Putamen (tissue), 1 donor: Measurements from ENCODE around the gene LMO1.

Experiments
- DNase-seq: peaks from one replicate; pipeline ENCODE4 v3.0.0-alpha.2; 2016; ENCODE audit warnings: low spot score

The LMO1 gene

GRCh38 chr11:8242499-8243280 is 21.0 kb downstream of the LMO1 start:
- no peak for DNase-seq

DNA sequence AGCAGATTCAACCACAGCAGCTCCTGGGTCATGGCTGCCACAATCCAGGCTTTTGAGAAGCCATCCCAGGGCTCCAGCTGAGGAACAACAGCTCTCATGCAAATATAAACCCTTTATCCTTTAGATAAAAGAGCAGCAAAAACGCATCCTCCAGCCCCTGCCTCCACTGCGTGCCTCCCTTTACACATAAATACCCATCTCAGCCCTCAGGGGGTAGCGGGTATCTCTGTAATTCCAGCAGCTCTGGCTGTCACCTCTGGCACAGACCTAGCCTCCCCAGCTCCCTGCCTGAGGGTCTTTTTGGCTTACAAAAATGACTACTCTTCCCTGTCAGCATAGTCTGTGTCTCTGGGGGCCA is 21.6 kb downstream of the LMO1 start:
- DNase-seq: no peak

- no peak for DNase-seq
Measured at GRCh38 chr11:8241373-8242117, 22.1 kb downstream of the LMO1 start.

DNA sequence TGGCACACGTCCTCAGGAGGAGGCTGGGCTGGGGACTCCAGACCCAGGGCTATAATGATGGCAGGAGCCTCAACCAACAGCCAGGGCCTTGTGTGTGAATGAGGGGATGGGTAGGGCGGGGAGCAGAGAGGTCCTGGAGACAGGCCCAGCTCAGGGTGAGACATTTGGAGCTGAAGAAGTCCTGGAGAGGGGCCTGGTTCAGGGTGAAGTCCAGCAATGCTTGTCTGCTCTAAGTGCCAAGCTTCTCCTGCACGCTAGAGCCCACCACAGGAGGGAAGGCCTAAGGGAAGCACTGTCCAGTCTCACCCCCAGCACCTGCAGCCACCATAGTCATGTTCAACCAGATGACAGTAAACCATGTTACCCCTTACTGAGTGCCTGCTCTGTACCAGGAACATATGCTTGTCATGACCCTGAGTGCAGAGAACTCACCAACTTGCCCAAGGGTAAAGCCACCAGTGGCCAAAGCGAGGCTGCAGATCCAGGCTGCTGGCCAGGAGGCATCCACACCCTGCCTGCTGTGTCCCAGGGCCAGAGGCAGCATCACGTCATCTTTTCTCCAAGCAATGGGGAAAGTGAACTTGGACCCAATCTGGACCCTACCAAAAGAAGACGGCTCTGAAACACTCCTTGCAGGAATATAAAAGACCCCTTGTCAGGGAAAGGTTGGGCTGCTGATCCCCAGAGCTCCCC is 24.0 kb downstream of the LMO1 start:
- DNase-seq: no peak

- DNase-seq: no peak
Measured at GRCh38 chr11:8239040-8239439, 24.6 kb downstream of the LMO1 start.

DNA sequence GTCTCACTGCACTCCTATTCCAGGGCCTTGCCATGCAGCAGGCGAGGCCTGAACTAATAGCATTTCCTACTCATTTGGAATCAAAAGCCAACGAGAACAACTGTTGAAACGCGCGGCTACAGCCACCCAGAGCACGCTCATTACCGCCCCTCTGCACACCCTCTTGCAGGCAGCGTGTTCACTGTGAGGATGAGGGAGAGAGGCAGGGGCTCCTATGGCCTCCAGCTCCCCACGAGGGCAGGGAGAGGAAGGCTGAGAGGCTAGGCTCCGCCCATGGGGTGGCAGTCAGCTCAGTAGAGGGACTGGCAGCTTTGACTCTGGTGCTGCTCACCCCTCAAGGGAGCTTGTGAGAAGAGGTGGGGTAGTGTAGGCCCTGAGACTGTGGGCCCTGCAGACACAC is 26.2 kb downstream of the LMO1 start:
- DNase-seq: no peak

GRCh38 chr11:8235925-8236324 is 27.8 kb downstream of the LMO1 start:
- DNase-seq: no peak

DNA sequence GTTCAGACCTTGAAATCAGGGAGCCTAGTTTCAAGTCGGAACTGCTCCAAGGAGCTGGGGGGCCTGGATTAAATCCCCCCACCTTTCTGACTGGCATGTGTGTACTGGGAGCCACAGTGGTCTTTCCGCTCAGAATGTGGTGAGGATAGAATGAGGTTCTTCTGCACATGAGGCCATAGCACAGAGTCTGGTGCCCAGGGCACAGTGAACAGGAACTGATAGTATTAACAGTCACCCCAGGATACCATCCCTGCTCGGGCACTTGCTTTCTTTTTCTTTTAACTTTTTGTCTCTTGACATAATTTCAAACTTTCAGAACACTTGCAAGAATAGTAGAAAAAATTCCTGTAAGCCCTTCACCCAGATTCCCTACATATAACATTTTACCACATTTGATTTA is 28.8 kb downstream of the LMO1 start:
- DNase-seq: no peak

DNA sequence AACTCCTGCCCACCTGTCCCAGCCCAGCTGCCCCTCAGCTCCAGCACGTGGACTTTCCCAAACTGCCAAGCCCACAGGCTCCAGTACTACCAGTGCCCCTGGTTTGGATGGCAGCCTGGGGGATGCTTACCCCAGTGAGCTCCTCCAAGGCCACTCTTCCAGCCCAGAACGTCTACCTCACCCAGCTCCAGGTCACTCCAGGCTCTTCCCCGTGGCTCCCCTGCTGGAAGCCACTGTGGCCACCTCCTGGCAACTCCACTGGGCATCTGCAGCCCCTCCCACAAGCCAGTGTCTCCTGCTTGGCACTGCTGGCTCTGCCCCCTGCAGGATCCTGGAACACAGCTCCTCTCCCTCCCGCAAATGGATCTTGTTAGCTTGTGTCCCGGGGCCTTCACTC is 29.3 kb downstream of the LMO1 start:
- no peak for DNase-seq

DNA sequence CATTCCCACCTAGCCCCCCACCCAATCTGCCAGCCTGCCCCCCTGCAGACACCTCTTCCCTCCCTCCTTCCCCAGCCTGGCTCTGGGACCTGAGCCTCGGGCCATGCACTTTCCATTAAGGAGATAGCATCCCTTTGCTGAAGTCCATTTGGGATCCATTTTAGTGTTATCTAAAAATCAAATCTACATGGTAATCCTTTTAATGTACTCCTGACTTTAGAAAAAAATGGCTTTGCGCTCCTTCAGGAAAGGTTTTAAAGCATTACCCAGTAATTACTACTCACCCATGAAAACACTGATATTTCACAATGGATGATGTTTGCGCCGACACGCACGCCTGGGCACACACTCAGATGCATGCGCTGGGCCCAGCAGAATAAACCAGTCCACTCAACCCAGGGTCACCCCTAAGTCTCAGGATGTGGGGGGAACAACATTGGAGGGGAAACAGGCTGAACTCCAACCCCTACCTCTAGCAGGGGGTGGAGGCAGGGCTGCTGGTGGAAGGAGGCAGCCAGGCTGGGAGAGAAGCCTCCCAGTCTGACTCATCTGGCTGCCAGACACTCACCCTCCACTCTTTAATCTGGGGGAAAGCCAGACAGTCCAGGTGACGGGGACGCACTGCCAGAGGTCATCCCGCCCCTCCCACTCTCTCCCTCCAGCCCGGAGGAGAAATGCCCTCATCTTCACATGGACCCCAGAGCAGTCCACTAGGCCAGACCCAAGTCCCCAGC is 29.8 kb downstream of the LMO1 start:
- DNase-seq: no peak

GRCh38 chr11:8232849-8233606 is 30.6 kb downstream of the LMO1 start:
- DNase-seq: no peak

GRCh38 chr11:8232414-8232813 is 31.3 kb downstream of the LMO1 start:
- no peak for DNase-seq

DNA sequence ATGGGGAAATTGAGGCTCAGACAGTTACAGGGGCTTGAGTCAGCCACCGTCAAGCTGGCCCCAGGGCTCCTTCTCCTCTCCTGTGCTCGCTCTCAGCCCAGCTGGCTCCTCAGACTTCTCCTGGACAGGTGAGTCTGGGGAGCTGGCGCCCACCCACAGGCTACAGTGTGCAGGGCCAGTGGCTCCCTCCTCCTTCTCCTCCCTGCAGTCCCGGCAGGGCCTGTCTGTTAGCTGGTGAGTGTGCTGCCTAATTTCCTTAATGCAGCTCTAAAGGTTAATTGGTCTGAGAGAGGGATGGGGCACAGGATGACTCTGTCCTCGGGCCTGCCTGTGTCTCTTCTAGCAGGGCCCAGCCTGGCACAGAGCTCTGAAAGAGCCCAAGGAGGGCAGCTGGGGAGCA is 31.7 kb downstream of the LMO1 start:
- no peak for DNase-seq

DNA sequence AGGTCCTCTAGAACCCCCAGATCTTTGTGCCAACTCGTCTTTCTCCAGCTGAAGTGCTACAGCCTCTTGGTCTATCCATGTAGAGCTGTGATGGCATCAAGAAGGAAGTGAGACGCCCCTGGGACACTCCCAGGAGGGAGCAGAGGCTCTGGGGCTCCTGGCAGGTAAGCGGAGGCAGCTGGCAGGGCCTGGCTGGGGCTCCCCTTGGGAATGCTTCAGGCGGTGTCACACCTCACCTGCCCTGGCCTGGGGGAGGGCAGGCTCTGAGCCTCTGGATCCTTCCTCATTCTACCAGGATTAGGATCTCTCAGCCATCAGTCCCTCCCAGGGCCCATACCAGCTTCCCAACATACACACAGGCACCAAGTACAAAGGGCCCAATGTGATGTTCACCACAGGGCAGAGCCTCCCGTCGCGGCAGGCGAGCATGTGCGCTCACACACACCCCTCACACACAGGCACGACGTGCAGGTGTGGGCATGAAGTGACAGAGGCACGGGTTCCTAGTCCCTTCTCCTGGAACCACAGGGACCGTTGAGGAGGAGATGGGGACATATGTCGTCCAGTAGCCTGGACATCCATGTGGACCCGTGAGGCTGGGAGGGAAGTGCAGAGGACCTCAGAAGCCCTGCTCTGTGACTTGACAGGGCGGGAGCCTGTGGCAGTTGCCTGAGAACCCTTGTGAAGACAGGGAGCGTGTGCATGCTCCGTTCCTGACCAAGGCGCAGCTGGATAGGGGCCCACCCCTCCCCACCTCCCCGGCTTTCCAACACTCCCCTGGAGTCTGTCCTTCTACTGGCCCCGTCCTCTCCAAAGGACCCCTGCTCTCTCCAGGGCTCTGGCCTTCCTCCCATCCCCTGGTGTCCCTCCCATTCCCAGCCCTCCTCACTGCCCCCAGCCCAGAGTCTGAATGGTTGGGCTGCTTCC is 32.5 kb downstream of the LMO1 start:
- no peak for DNase-seq

- DNase-seq: no peak
Measured at GRCh38 chr11:8230178-8230859, 33.4 kb downstream of the LMO1 start.

DNA sequence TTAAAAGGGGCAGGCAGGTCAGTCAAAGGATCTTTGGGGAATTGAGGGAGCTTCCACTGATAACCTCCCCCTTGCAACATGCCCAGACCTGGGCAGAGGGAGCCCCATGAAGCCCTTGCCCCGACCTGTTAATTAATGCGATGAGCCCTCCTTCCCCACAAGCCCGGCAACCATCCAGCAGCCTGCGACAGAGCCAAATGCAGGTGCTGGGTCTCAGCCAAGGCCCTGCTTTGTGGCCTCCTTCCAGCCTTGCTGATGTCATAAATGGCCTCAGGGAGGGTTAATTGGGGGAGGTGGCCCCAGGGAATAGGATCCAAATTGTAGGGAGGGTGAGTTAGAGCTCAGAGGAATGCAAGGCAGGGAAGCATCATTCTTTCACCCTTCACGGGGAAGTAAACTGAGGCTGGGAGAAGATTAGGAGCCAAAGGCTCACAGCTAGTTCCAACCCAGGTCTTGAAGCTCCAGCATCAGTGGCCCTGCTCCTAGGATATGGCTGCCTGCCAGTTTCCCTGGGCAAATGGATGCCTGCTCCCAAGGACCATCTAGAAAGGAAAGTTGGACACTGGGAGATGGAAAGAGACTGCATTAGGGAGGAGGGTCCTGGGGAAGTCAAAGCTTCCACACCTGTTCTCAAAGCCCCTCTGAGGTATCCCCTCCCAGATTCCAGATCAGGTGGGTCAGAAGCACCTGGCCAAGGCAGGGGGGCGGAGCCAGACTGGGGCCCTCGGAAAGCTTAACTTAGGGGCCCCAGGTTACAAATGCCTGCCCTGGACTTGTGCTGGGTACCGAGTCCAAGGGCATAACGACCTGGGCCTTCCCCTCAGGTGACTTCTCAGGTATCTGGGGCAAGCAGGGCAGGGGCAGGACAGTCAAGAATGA is 34.1 kb downstream of the LMO1 start:
- DNase-seq: no peak

DNA sequence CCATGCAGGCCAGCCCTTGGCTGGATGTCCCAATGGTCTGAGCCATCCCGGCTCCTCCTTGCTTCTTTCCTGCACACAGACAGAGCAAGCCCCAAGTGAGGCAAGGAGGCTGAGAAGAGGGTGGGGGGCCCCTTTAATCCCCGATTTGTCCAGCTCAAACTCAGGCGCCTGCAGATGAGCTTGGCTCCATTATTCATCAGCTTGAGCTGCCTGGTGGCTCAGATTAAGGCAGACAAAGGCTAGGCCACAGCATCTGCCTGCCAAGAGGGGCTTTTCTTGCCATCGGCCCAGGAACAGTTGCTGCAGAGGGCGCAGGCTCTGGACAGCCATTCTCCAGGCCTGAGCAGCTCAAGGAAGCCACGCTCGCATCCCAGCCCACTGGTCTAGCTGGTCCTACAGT is 35.4 kb downstream of the LMO1 start:
- DNase-seq: no peak

DNA sequence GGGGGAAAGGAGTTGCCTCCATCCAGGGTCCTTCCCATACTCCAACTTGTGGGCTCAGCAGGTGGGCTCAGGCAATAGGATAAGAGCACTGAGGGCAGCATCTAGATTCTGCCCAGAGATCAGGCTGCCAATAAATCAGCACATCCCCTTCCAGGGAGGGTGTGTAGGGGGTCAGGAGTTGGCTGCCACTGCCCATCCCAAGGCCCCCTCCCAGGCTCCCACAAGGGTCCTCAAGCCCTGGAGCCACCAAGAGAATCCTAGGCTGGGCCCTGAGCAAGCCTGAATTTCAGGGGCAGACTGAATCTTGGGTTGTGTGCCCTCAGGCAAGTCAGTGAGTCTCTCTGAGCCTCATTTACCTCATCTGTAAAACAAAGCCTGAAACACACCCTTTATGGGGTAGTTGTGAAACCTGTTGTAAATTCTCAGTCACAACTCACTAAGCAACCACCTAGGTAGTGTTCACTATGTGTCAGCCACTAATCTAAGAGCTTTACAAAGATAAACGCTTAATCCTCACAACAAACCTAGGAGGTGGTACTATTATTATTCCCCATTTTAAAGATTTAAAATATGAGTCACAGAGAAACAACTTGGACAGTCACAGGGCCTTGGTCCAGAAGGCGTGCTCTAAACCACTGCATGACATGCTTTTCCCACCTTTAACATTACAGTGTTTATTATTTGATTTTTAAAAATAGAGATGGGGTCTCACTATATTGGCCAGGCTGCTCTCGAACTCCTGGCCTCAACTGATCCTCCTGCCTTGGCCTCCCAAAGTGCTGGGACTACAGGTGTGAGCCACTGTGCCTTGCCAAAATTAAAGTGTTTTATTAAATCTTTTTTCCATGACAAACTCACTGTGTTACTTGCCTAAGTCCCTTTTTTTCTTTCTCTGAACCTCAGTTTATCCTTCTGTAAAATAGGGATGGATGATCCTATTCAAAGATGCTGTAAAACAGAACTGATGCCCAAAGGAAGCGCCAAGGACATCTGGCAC is 36.2 kb downstream of the LMO1 start:
- no peak for DNase-seq
